Pons (tissue), 1 donor: ENCODE results near the gene ZC3HAV1.
"Not testable (repeated sequence)": the region's sequence is repeated elsewhere in the genome, so short reads cannot be mapped to it uniquely, and the experiment has no call there.

ENCODE experiments used
- DNase-seq: peaks from one replicate; pipeline ENCODE4 v3.0.0-alpha.2; 2016; ENCODE audit warnings: low spot score

The ZC3HAV1 gene

DNA sequence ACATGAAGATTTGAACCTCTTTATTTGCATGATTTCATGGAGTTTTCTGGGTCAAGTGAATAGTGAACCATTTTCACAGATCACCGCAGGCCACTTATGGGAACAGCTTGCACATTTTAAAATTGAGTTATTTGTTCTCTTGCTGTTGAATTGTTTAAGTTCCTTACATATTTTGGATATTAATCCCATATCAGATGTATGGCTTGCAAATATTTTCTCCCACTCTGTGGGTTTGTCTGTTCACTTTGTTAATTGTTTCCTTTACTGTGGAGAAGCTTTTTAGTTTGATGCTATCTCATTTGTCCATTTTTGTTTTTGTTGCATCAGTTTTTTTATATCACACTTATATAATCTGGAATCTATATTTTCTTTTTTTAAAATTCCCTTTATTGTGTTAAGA is 59.6 kb downstream of the ZC3HAV1 start:
- no peak for DNase-seq

DNA sequence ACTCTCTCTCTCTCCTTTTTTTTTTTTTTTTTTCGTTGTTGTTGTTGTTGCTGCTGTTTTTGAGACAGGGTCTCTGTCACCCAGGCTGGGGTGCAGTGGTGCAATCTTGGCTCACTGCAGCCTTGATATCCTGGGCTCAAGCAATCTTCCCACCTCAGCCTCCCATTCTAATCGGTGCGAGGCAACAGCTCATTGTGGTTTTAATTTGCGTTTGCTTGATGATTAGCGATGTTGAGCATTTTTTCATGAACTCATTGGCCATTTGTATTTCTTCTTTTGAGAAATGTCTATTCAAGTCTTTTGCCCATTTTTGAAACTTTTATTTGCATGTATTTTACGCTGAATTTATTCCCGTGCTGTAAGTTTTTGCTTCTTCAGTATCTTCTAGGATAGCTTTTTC is 60.4 kb downstream of the ZC3HAV1 start:
- DNase-seq: no peak

DNA sequence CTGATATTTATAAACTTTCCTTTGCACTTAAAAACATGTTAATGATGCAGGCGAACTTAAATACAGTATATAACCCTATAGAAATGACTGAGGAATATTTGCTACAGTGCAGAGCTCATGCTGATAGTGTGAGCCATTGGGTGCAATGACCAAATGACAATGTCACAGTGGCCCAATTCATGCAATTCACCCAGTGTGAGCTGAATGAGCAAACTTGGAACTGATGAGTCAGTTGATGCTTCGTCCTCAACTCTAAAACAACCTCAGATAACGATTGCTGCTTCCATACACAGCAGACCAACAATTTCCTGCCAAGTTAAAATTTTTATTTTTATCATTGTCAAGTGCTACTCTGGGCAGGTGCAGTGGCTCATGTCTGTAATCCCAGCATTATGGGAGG is 61.5 kb downstream of the ZC3HAV1 start:
- no peak for DNase-seq

DNA sequence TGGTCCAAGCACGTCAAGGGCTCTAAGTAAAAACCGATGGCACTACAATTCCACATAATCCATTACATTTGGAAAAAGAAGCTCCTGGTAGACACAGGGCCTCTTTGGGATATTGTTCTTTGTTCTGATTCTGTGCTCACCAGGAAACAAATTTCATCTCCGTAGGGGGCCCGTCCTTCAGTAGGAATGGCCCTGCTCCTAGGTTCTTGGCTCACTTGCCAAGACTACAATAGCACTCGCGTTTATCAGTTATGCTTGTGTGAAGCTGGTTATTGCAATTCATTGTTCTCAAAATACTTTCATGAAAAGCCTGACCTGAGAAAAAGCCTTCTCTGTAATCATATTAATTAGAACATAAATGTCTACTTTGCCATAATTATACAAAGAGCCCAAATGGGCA is 63.4 kb downstream of the ZC3HAV1 start:
- no peak for DNase-seq

DNA sequence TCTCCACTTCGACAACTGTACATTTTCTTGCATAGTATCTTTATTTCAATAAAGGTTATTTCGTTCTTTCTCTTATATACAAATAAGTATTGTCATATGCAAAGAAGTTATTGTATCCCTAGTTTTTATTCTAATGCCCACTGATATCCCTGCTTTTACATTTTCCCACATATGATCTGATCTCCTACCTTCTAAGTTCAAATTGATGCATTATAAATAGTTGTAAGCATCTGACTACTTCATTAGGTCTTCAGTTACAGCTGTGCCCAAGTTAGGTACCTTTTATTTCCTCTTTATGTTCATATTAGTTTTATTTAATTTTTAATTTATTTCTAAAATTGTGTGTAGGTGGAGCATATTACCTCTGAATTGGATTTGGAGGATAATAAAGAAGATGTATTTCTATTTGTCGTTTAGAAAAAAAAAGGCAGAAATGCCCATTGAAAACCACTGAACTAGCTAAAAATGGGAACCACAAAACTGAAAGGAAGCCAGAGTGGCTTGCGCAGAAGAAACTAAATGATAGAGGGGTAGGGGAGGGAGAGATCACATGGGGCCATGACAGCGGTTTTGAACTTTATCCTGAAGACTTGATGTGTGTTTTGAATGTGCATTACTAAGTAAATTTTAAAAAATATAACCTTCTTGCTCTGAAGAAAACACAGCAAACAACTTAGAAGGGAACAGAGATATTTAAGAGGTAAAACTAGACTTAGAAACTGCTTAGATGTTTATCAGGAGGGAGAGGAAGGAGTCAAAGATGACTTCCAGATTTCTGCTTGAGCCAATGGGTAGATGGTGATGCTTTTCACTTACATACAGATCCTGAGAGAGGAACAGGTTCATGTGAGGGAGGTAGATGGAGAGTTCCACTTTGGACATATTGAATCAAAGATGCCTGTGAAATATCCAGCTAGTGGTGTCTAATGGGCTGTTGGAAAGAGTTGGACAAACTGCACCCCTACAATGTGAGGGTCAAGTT is 64.4 kb downstream of the ZC3HAV1 start:
- peak; percentile 37 for DNase-seq

DNA sequence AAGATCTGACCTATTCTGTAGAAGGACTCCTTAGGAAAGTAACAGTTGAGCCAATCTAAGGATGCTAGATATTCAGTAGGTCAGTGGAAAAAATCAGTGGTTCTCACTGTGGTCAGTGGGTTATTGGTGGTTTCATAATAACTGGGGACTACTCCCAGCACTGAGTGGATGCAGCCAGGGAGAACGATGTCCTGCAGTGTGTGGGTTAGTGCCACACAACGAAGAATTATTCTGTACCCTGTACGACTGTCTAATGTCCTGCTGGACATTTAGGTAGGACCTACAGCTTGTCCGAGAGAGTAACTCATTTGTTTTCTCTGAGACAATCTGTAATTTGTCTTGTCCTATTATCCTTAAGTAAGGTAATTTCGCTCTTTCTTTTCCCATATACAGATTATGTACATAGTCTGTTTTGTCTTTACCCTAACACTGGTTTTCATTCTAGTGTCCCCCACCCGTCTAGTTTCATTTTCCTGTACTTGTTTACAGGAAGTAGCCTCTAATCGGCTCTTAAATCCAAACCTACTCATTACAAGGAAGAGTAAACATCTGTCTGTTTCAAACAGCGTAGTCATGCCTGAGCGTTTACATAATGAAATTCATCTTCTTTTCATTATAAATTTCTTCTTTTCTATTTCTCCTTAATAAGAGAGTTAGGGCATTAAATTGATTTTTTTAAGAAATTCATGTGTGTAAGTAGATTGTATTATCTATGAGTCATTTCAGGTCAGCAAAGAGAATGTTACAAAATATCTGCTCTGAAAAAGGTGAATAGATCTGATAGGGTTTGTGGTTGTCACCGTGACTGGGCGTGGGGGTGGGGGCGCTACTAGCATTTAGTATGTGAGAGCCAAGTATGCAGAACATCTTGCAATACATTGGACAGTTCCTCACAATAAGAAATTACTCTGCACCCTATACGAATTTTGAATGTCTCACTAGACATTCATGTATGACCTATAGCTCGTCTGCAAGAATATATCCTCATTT is 65.4 kb downstream of the ZC3HAV1 start:
- no peak for DNase-seq

DNA sequence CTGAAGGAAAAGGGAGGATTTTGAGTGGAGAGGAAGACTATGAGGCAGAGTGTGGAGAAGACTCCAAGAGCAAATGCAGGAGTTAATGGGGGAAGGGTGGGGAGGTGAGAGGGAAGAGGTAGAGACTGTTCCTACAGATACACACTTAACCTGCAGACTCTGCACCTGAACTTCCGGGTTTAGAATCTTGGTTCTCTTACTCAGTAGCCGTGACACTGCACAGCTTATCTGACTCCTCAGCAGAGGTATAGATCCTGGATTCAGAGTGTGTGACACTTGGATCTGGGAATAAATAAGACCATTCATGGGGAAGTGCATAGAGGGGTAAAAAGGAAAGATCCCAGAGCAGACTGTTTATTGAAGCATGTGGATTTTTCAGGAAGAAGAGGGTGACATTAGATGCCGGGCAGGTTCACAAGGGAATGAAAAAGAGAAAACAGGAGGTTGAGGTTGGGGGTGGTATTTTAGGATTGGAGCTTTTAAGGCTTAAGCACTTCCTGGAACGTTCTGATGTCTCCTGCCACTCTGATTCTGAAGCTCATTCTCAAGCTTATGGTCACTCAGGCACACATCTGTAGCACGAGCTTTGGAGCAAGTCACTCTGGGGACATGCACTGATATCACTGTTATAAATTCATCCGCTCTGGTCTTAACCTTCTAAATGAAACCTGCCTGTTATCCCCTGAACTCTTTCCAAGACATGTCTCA is 68.0 kb downstream of the ZC3HAV1 start:
- no peak for DNase-seq

DNA sequence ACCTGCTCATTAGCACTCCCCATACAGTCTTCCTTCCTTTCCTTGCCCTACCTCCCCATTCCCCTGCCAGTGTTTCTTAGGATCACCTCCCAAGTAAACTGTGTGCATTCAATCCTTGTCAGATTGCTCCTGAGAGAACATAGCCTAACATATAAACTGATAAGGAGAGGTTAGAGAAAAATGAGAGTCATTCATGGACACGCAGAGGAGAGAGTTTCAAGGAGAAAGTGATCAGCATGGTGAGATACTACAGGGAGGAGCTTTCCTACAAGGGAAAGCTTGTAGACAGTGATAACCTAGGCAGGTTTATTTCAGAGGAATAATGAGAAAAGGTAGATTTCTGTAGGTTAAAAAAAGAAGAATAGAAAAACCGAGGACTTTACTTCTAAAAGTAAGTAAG is 70.8 kb downstream of the ZC3HAV1 start:
- no peak for DNase-seq

DNA sequence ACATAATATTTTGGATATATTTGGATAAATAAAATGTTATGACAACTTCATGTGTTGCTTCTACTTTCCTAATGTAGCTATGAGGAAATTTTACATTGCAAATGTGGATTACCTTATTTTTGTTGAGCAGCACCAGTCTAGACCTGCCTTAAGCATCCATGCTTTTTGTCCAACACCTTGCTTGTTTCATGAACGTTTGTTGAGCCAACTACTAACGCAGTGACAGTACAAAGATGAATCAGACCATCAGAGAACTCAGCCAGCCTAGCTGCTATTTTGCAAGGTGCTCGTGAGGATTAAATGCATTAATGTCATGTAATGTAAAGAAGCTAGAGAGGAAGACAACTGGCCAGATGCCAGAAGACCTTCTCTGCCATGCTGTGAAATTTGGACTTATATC is 72.6 kb downstream of the ZC3HAV1 start:
- no peak for DNase-seq

DNA sequence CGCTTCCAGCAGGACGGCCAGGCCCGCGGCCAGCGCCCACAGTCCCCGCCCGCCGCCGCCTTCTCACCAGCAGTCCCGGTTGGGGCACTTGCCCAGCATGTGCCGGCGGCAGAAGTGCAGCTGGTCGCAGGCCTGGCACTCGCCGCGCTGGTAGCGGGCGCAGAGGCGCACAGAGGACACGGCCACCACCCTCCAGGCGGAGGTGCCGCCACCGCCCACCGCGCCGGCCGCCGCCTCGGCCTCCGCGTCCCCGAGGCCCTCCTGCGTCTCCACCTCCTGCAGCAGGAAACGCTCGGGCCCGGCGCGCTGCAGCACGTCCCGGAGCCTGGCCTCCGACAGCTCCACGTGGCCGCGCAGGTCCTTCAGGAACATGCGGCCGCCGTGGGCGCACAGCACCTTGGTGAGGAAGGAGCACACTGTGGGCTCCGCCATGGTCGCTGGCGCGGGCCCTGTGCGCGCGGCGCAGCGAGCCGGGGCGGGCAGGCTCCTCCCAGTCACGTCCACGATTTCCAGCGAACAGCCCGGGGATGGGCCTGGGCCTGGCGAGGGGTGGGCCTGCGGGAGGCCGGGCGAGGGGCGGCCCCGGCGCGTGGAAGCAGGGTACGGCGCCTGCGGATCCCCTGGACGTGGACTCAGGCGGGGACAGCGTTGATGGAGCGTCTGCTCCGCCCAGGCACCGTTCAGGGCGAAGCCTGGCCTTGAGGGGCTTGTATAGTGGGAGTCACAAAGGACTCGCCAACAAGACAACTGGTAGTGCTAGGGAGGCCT is 73.8 kb downstream of the ZC3HAV1 start, which contains the start of gene ZC3HAV1L:
Gene ZC3HAV1L, minus strand, starts transcription at position 457 of the 768 bp plus-strand sequence. Its CDS starts 25 bp downstream, at position 432.
- DNase-seq: no peak

DNA sequence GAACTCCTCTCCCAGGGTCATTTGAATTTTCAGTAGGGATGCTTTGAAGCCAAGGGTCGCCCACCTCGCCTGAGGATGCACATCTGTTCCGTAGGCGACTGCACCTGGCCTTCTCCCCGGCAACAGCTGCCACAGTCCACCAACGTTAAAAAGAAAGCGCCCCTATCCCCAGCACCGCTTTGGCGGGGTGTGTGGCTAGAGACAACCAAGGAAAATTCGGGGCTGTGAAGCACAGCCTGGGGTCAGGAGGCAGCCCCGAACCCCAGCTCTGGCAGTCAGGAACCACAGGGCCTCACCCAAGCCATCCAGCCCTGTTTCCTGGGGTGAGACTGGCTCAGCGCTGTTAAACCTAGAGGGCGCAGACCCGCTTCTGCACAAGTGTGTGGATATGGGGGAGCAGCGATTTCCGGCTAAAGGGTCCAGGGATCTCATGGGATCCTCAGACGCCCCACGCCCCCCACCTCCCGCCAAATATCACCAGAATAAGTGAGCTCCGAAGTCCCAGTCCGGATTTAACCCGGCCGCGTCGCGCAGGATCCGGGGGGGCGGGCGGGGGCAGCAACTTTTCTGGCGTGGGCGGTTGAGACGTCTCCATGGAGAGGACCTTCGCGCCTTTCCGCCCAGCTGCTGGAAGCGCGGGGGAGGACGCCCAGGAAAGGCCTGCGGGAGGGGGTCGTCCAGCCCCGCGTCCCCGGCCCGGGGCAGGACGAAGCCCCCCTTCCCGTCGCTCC is 74.5 kb downstream of the ZC3HAV1 start:
- no peak for DNase-seq

DNA sequence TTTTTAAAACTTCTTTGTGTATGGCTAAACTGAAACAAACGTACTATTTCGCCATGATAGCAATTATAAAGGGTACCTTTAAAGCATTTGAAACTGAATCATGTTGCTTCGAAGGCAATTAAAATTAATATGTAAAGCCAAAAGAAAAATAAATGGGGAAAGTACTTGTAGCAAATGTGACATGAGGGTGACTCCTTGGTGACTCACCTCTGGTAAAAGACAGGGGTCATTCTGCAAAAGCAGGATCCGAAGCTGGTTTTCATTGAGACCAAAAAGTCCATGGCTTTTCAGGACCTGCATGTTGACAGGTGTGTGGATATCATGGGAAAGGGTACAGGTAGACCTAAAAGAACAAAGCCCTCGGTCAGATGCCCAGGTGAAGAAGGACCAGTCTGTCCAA is 75.2 kb downstream of the ZC3HAV1 start:
- DNase-seq: no peak

DNA sequence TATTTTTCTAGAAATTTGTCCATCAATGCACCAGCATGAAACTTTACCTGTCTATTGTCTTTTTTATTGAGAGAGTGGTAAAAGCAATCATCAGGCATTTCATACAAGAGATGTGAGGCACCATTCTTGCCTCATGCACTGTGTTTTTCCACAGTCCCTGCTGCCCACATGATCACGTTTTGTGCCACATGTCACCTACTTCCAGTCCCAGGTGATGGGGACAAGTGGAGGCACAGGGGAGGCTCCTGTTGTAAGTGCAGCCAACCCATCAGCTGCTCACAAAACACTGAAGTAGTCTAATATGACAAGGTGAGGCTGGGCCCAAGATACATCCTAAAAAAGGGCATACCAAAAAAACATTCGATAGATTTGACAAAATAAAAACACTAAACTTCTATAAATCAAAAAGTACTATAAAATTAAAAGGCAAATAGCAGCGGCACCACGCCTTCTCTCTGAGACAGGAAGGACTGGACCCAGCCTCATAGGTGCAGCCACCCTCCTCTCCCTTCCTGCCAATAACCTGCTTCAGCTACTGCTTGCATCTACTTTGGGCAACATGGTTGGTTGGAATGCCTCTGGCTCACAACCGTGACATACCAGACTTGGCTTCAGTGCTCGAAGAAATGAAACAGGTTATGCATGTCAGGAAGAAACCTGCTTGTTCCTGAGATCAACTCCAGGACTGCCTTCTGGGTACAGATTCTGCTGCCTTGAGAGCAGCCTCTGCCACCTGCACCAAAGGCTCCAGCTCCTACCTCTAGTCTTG is 76.0 kb downstream of the ZC3HAV1 start:
- no peak for DNase-seq

DNA sequence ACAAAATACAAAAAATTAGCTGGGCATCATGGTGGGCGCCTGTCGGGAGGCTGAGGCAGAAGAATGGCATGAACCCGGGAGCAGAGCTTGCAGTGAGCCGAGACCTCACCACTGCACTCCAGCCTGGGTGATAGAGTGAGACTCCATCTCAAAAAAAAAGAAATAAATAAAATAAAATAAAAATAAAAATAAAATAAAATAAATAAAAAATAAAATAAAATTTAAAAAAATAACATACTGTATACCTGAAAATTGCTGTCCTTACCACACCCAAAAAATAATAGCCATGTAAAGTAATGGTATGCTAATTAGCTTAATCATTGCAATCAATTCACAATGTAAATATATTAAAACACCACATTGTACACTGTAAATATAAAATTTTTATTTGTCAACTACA is 77.0 kb downstream of the ZC3HAV1 start:
- DNase-seq: no peak

DNA sequence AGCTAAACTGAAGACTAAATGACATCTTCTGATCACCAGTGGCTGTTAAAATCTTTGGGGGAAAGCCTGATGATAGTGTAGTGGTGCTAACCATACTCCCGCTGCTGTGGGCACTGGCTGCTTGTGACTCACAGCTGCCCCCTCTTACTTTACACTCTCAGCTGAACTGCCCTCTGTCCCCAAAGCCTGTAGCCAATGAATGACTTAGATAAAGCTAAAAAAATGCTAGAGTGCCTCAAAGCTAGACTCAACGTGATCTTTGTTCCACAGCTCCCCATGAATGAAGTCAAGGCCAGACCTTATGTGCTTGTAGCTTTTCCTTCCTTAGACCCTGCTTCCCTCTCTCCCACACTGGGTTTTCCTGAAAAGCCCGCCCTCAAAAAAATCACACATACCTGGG is 80.2 kb downstream of the ZC3HAV1 start:
- no peak for DNase-seq

DNA sequence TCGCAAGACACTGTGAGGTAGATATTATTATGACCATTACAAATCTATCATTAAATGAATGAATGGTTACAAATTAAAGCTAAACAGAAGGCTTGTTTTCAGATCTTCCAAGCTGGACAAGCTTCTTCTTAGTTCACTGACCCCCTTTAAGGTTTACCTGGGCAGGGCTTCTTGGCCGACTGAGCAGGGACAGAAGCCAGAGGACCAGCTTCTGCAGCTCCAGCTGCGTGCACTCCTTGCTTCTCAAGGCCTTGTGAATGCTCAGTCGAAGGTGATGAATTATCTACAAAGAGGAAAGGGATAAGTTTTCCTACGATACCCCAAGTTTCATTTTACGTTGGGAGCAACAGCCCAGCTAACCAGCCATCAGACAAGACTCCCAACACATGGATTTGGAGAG is 83.0 kb downstream of the ZC3HAV1 start:
- DNase-seq: no peak

DNA sequence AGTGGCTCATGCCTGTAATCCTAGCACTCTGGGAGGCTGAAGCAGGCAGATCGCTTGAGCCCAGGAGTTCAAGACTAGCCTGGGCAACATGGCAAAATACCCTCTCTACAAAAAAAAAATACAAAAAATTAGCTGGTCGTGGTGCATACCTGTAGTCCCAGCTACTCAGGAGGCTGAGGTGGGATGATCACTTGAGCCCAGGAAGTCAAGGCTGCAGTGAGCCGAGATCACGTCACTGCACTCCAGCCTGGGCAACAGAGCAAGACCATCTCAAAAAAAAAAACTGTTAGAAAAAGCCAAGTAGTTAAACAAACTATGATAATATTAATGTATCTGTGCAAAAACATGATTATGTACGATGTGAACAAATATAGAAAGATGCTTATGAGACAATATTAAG is 83.7 kb downstream of the ZC3HAV1 start:
- not testable (repeated sequence) for DNase-seq

DNA sequence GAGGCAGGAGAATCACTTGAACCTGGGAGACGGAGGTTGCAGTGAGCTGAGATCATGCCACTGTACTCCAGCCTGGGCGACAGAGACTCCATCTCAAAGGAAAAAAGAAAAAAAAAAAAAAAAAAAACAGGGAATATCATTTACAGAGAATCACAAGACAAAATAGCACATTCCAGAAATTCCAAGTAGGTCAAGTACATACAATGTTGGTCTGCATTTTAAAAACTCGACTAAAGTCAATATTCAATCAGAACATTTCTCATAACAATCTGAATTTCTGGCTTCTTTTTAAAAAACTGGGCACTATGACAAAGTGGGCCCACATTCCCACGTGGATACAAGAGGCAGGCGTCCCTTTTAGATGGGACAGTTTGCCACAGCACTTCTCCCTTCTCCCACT is 86.4 kb downstream of the ZC3HAV1 start:
- DNase-seq: no peak

DNA sequence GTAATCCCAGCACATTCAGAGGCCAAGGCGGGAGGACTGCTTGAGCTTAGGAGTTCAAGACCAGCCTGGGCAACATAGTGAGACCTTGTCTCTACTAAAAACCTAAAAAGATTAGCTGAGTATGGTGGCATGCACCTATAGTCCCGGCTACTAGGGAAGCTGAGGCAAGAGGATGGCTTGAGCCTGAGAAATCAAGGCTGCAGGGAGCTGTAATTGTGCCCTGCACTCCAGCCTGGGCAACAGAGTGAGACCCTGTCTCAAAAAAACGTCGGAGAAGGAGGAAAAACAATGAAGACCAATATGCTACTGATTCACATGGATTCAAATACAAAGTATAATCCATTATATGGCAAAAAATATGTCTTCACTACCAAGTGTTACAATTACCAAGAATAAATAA is 87.2 kb downstream of the ZC3HAV1 start:
- no peak for DNase-seq

DNA sequence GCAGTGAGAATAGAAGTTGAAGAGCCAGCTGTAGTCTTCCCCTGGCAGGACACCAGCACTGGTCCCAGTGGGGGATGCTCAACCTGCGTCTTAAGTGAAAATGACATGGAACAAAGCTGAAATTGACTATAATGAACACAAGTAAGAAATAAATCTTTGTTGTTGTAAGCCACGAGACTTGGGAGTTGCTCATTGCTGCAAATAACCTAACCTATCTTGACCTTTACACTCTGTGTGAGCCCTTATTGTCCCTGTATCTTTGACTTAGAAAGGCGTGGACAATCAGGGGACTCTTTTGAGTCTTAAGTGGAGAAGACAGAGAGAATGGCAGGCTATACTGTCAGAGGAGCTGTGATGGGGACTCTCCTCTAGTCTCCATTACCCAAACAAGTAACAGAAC is 90.6 kb downstream of the ZC3HAV1 start:
- no peak for DNase-seq
